IPS-15b (cell line): ENCODE measurements around the gene STAT6.

ENCODE experiments used
- H3K27me3 ChIP-seq: one replicate; pipeline ENCODE4 v1.6.1; 2013; ENCODE audit warnings: low read length; ENCODE audit not compliant: control insufficient read depth, insufficient read depth
- H3K36me3 ChIP-seq: one replicate; pipeline ENCODE4 v1.6.1; 2013; ENCODE audit warnings: low read length; ENCODE audit not compliant: control insufficient read depth, insufficient read depth
- H3K4me1 ChIP-seq: one replicate; pipeline ENCODE4 v1.6.1; 2013; ENCODE audit warnings: mild to moderate bottlenecking, low read length; ENCODE audit not compliant: control insufficient read depth, insufficient read depth
- H3K4me3 ChIP-seq: one replicate; pipeline ENCODE4 v1.5.1; 2013; ENCODE audit warnings: low read depth, low read length
- H3K9ac ChIP-seq: one replicate; pipeline ENCODE4 v1.6.1; 2013; ENCODE audit warnings: low read depth, mild to moderate bottlenecking, low read length
- H3K9me3 ChIP-seq: one replicate; pipeline ENCODE4 v1.6.1; 2013; ENCODE audit warnings: mild to moderate bottlenecking, low read length; ENCODE audit not compliant: control insufficient read depth, insufficient read depth

Gene STAT6

DNA sequence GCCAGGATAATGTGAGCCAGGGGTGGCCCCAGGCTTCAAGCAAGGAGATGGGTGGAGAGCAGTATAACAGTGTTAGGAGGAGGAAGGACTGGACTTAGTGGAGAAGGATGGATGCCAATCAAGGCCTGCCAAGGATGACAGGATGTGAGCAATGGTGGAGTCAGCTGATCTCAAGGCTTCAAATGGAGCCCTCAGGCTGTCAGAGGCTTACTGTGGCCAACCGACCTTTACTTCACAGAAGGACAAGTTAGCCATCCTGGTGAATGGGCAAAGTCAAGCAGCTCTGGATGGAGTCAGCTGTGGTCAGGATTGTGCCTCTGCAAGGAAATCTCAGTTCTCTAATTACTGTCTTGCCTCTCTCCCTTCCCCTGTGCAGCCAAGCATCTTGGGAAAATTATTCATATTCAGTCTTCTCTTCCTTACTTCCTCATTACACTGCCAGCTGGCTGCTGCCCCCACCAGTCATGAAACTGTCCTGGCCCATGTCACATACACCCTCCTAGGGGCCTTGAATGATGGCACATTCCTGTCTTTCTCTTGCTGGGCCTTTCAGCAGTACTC is 7.6 kb upstream of the STAT6 start:
- no peak overlapping the region for H3K4me3 ChIP-seq
- no peaks in the 10 kb centered on the region for H3K4me1 ChIP-seq
- H3K9ac ChIP-seq = no peak overlapping the region
- H3K36me3 ChIP-seq = no peaks in the 10 kb centered on the region
- H3K27me3 ChIP-seq = no peaks in the 10 kb centered on the region
- H3K9me3 ChIP-seq = no peaks in the 10 kb centered on the region

DNA sequence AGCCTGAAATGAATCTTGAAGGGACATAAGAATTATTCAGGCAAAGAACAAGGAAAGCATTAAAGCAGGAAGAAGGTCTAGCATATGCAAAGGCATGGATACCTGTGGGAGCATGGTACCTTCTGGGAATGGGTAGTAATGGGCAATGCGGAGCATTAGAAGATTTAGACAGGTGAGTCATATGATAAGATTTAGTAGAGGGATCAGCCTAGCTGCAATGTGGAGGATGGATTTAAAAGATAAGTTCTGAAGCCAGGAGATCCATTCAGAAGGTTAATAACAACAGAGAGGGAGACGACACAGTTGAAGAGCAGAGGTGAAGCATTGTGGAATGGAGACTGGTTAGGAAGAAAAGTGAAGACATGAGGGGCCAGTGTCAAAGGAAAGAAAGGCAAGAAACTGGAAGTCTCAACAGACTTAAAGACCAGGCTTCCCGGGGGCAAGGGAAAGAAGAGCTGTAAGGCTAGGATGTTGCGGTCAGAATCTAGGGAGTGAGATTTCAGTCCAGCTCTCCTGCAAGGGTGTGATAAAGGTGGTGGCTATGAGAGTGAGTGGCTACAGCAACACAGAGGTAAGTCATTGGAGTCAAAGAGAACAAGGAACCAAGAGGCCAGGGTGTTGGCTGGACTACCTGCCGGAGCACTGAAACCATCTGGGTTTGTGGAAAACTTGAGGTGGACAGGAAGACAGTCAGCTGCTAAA is 5.6 kb upstream of the STAT6 start:
- Histone ChIP-seq H3K36me3 (no peaks in the 10 kb centered on the region), H3K4me1 (peaks cover 3% of the 10 kb centered on the region), H3K4me3 (no peak overlapping the region), H3K9ac (no peak overlapping the region), H3K27me3 (no peaks in the 10 kb centered on the region), H3K9me3 (no peaks in the 10 kb centered on the region)

DNA sequence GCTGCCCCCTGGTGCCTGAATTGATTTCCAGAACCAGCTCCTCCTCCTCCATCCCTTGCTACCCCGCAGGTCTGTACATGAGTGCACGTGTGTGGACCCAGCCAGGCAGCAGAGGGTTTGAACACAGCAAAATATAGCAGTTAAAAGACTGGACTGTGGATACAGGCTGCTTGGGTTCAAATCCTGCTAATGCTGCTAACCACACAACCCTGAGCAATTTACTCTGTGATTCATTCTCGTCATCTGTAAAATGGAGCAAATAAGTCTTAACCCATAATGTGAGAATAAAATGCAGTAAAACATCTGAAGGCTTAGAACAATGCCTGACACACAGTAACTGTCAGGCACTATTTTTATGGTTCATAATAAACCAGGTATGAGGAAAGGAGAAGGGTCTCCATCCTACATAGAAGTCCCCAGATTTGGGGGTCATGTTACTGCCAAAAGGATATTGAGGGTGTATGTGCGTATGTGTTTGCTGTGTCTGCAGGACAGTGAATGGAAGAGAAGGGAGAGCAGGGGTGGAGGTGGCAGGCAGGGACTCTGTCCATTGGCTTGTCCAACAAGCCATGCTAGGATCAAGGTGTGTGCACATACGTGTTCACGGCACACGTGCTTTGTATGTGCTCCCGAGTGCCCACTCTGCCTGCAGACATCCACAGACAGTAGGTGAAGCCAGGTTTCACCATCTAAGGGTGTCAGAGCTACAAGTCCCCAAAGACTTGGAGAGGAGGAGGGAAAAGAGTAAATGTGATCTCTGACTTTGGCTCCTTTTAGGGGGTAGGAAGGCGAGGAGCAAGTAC is 1.5 kb upstream of the STAT6 start:
- Histone ChIP-seq H3K36me3 (no peaks in the 10 kb centered on the region), H3K27me3 (no peaks in the 10 kb centered on the region), H3K9me3 (no peaks in the 10 kb centered on the region), H3K4me1 (peaks cover 14% of the 10 kb centered on the region), H3K9ac (no peak overlapping the region), H3K4me3 (no peak overlapping the region)

DNA sequence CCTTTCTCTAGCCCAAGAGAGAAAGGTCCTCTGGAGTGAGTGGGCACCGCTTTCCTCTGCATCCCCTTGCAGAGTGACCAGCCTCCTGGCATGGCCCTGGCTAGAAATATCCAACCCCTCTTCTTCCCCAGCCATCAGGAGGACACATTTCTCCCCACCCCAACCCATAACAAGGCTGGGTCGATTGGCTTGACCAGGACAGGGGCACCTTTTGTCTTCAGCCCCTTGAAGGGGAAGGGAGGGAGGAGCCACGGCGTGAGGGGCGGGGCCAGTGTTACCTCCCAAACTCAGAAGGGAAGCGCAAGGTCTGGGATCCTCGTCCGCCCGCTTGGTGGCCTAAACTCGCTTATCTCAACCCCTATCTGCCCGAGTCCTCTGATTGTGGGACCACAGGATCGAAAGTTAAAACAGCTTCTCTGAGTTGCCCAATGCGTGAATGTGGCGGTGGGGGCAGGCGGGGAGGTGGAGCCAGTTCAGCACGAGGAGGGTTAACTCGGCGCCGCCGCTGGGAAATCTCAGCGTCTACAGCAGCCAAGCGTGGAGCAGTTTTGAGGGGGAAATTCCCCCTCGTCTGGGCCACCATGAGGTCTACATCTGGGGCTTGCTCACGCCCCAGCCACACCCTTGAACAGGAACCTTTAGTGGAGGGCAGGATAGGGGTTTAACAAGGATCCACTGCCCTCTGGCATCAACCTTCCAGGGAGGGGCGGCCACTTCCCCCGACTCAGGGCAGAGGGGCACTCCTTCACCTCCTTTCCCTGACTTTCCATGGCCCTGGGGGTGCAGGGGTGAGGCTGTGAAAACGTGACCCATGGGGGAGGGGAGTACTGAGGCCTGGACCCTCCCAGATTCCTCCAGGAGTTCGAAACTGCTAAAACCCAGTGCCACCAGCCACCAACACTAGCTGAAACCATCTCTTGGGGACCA is 795 bp downstream of the STAT6 start:
- H3K27me3 ChIP-seq = no peaks in the 10 kb centered on the region
- peak overlapping the region; percentile 82 for H3K4me3 ChIP-seq
- peaks cover 14% of the 10 kb centered on the region for H3K4me1 ChIP-seq
- H3K9me3 ChIP-seq = no peaks in the 10 kb centered on the region
- peaks cover 13% of the 10 kb centered on the region for H3K36me3 ChIP-seq
- peak overlapping the region; percentile 95 for H3K9ac ChIP-seq

DNA sequence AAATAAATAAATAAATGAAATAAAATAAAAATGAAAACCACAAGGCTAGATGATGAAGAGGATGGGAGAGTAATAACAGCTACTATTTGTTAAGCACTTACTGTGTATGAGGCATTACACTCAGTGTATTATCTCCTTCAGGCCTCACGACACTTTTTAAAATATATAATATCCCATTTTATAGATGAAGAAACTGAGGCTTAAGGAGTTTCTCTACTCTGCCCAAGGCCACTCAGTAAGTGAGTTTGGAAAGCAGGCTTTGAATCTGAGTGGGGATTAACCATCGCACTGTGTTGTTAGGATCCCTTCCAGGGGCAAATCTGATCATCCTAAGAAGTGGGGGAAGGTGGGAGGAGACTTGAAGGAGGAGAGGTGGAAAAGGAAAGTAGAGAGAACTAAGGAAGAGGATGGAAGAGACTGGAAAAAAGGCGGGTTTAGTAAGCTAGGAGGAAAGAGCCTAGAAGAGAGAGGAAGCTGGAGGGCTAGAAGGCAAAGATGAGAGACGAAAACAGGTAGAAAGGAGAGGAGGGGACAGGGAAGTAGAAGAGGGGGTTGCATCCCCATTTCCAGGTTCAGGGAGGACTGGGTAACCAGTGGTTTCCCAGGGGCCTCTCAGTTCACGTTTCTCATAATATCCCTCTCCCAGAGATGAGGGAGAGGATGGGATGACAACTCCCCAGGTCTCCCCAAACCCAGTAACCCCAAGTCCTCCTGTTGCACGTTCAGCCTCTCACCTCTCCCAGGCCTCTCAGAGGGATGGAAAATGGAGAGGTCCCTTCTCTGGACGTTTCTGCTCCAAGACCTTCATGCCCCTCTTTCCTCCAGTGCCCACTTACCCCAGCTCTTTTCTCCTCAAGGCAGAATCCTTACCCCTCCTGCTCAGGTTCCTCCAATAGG is 1.7 kb downstream of the STAT6 start:
- Histone ChIP-seq H3K36me3 (peaks cover 20% of the 10 kb centered on the region), H3K4me3 (peak overlapping the region; percentile 82), H3K4me1 (peaks cover 14% of the 10 kb centered on the region), H3K9ac (peak overlapping the region; percentile 65), H3K9me3 (no peaks in the 10 kb centered on the region), H3K27me3 (no peaks in the 10 kb centered on the region)

DNA sequence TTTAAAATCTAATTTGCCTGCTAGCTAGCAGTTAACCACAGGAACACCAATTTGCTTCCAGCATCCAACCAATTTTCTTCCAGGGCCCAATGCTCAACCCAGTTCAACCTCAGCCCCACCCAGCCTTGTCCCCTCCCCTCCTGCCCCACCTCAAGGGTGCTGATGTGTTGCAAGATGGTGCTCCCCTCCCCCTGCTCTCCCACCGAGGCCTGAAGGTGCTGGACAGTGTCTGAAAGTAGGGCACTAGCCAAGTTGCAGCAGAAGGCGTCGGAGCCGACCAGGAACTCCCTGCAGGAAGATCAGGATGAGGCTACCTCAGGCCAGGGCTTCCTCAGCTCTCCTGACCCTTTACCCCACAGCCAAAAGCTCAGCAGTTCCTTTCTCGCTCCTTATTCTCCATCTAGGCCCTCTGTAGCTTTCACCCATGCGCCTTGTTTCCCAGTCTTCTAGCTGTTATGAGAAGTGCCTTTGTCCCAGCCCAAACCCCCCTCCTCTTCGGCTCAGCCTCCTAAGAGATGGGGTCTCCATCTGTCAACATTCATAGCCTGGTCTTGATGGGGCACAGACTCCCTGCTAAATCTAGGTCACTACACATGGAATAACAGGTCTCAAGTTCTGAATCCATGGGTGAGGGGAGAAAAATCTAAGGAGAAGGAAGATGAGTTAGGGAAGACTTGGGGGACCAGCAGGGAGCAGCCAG is 3.6 kb downstream of the STAT6 start:
- Histone ChIP-seq H3K36me3 (peaks cover 24% of the 10 kb centered on the region), H3K9ac (no peak overlapping the region), H3K27me3 (no peaks in the 10 kb centered on the region), H3K4me3 (no peak overlapping the region), H3K4me1 (peaks cover 14% of the 10 kb centered on the region), H3K9me3 (no peaks in the 10 kb centered on the region)

DNA sequence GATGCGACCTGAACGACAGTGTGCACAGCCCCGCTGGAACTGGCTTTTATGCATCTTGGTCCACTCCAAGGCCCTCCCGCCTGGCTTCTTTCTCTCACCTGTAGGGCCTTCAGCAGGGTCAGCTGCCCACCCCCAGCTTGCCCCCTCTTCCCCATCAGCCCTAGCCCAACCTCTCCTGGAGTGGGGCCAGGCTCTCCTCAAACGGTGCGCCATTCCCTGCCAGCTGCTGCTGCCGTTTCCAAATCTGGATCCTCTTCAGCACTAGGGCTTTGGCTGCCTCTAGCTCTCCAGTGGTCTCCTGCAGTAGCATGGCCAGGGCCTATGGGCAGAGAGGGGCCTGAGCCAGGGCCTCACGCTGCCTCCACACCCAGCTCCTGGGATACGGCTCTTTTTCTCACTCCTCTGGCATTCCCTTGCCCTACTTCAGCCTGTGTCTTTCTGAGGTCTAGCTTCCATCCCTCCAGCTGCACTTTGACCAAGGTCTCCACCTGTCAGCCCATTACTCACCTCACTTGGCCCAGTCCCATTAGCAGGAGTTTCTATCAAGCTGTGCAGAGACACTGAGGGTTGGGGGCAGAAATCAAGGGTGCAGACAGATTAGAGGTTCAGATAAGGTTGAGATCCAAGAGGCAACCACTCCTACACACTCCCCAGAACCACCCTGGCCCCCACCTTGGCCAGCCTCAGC is 5.0 kb downstream of the STAT6 start:
- H3K4me3 ChIP-seq = no peak overlapping the region
- peaks cover 29% of the 10 kb centered on the region for H3K36me3 ChIP-seq
- no peak overlapping the region for H3K9ac ChIP-seq
- H3K4me1 ChIP-seq = peaks cover 9% of the 10 kb centered on the region
- no peaks in the 10 kb centered on the region for H3K9me3 ChIP-seq
- no peaks in the 10 kb centered on the region for H3K27me3 ChIP-seq

DNA sequence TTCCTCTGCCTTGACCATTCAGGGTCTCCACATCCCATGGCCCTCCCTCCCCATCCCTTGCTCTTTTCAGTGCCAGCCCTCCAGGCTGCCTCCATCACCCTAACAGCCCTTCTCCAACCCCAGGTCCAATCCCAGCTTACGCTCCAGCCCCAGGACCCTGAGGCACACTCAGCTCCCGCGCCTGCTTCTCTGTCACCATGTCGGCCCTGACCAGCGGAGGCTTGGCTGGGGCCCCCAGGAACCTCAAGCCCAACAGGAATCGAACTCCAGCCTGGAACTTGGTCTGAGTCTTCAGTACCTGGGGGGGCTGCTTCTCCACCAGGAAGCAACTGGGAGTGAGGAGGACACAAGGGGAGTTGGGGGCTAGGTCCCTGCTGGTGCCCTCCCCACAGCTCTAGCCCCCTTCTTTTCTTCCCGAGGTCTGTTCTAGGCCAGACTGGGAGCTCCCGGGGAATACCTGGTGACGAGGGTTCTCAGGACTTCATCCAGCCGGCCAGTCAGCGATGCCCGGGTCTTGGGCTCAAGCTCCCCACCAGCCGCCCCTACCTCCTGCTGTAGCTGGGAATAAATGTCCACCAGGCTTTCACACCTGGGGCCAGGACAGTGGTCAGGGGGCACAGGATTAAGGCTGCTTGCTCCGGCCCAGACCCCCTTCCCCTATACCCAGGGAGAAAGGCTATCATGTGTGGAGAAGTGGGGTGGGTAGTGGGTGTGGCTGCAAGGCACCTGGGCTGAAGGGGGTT is 6.0 kb downstream of the STAT6 start:
- Histone ChIP-seq H3K9me3 (no peaks in the 10 kb centered on the region), H3K36me3 (peaks cover 29% of the 10 kb centered on the region), H3K4me3 (no peak overlapping the region), H3K4me1 (peaks cover 9% of the 10 kb centered on the region), H3K9ac (no peak overlapping the region), H3K27me3 (no peaks in the 10 kb centered on the region)

DNA sequence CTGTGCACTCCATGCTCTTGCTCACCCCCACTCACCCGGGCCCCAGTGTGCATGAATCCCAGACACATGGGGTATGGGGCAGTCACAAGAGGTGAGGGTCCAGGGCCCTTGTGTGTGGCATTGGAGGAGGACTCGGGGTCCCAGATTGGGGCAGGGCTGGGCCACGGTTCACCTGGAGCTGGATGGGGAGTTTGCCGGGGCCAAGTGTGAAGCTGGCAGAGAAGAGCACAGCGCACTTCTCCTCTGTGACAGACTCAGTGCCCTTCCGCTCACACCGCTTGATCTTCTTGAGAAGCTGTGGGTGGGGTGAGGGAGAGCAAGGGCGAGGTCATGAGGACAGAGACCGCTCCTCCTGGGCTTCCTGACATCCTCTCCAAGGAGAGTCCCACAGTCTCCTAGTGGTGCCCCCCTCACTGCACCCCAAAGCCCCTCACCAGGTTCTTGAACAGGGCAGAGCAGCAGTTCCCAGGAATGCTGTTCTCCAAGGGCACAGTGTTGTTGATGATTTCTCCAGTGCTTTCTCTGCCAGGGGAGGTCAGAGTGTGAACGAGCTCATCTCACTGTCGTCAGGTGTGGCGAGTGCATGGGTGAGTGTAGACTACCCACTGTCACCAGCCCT is 6.8 kb downstream of the STAT6 start:
- peaks cover 2% of the 10 kb centered on the region for H3K4me1 ChIP-seq
- H3K9me3 ChIP-seq = no peaks in the 10 kb centered on the region
- H3K27me3 ChIP-seq = no peaks in the 10 kb centered on the region
- H3K9ac ChIP-seq = no peak overlapping the region
- H3K36me3 ChIP-seq = peaks cover 32% of the 10 kb centered on the region
- H3K4me3 ChIP-seq = no peak overlapping the region
